H9 (cell line): ENCODE results near the gene SDK1. TPM values are rescaled to one million over a fixed set of nuclear protein-coding genes. Genes with fewer than 3 reads are reported as not detected.

ENCODE experiments used
- DNase-seq: peaks from one replicate; pipeline ENCODE4 v3.0.0-alpha.2; 2017
- H2AFZ ChIP-seq: one replicate; pipeline ENCODE4 v1.6.1; 2013; ENCODE audit warnings: mild to moderate bottlenecking, low read length, control low read depth, moderate library complexity
- H2AK5ac ChIP-seq: 2 replicates; pipeline ENCODE4 v1.6.1; 2013; ENCODE audit warnings: low read length, control low read depth, mixed read lengths; ENCODE audit not compliant: insufficient read length
- H2BK120ac ChIP-seq: one replicate; pipeline ENCODE4 v1.6.1; 2013; ENCODE audit warnings: low read depth, mild to moderate bottlenecking, low read length, control low read depth, inconsistent platforms; ENCODE audit not compliant: poor library complexity, severe bottlenecking
- H2BK12ac ChIP-seq: 2 replicates; pipeline ENCODE4 v1.6.1; 2013; ENCODE audit warnings: low read length, control low read depth, mixed read lengths, low read depth; ENCODE audit not compliant: insufficient read length
- H2BK15ac ChIP-seq: 2 replicates; pipeline ENCODE4 v1.6.1; 2013; ENCODE audit warnings: low read depth, low read length, control low read depth
- H2BK20ac ChIP-seq: one replicate; pipeline ENCODE4 v1.6.1; 2013; ENCODE audit warnings: low read depth, mild to moderate bottlenecking, low read length, control low read depth, inconsistent platforms; ENCODE audit not compliant: poor library complexity, severe bottlenecking
- H2BK5ac ChIP-seq: 2 replicates; pipeline ENCODE4 v1.6.1; 2013; ENCODE audit warnings: low read length, control low read depth, mixed read lengths; ENCODE audit not compliant: insufficient read length
- H3K14ac ChIP-seq: 2 replicates; pipeline ENCODE4 v1.6.1; 2013; ENCODE audit warnings: low read length, control low read depth; ENCODE audit not compliant: insufficient read depth
- H3K18ac ChIP-seq: 2 replicates; pipeline ENCODE4 v1.6.1; 2013; ENCODE audit warnings: low read depth, mild to moderate bottlenecking, mixed read lengths, low read length, control low read depth; ENCODE audit not compliant: insufficient read length
- H3K23ac ChIP-seq: 2 replicates; pipeline ENCODE4 v1.6.1; 2013; ENCODE audit warnings: low read length, control low read depth, mixed read lengths, low read depth; ENCODE audit not compliant: insufficient read length
- H3K23me2 ChIP-seq: 2 replicates; pipeline ENCODE4 v1.6.1; 2013; ENCODE audit warnings: low read depth, mild to moderate bottlenecking, mixed read lengths, low read length, control low read depth; ENCODE audit not compliant: insufficient read length, poor library complexity, severe bottlenecking
- H3K27ac ChIP-seq: 2 replicates; pipeline ENCODE4 v1.5.1; 2013; ENCODE audit warnings: low read length, control low read depth, mixed read lengths, low read depth; ENCODE audit not compliant: insufficient read length
- H3K27me3 ChIP-seq: 2 replicates; pipeline ENCODE4 v1.6.1; 2013; ENCODE audit warnings: low read length, control low read depth, inconsistent platforms; ENCODE audit not compliant: insufficient read depth
- H3K4ac ChIP-seq: 2 replicates; pipeline ENCODE4 v1.6.1; 2013; ENCODE audit warnings: low read depth, mild to moderate bottlenecking, control low read depth, inconsistent platforms, low read length, moderate library complexity
- H3K4me1 ChIP-seq: 2 replicates; pipeline ENCODE4 v1.6.1; 2013; ENCODE audit warnings: low read length, control low read depth, inconsistent platforms; ENCODE audit not compliant: insufficient read depth
- H3K4me2 ChIP-seq: 2 replicates; pipeline ENCODE4 v1.6.1; 2013; ENCODE audit warnings: low read length, control low read depth, mixed read lengths; ENCODE audit not compliant: insufficient read length, insufficient read depth
- H3K56ac ChIP-seq: 2 replicates; pipeline ENCODE4 v1.6.1; 2013; ENCODE audit warnings: low read depth, mild to moderate bottlenecking, mixed read lengths, low read length, control low read depth; ENCODE audit not compliant: insufficient read length
- H3K79me1 ChIP-seq: 2 replicates; pipeline ENCODE4 v1.6.1; 2013; ENCODE audit warnings: low read depth, mild to moderate bottlenecking, moderate library complexity, low read length, control low read depth, inconsistent platforms; ENCODE audit not compliant: insufficient read depth, poor library complexity, severe bottlenecking
- H3K79me2 ChIP-seq: 2 replicates; pipeline ENCODE4 v1.6.1; 2013; ENCODE audit warnings: low read length, control low read depth, inconsistent platforms; ENCODE audit not compliant: insufficient read depth
- H3K9ac ChIP-seq: 2 replicates; pipeline ENCODE4 v1.6.1; 2013; ENCODE audit warnings: low read length, control low read depth, mixed read lengths; ENCODE audit not compliant: insufficient read length; ENCODE audit errors: extremely low read depth
- H3K9me3 ChIP-seq: one replicate; pipeline ENCODE4 v1.6.1; 2013; ENCODE audit warnings: low read depth, low read length, inconsistent platforms; ENCODE audit not compliant: control insufficient read depth
- H3T11ph ChIP-seq: one replicate; pipeline ENCODE4 v1.6.1; 2013; ENCODE audit warnings: mild to moderate bottlenecking, low read length, control low read depth, inconsistent platforms
- H4K20me1 ChIP-seq: one replicate; pipeline ENCODE4 v1.6.1; 2013; ENCODE audit not compliant: control insufficient read depth, insufficient read length, insufficient read depth
- H4K5ac ChIP-seq: 2 replicates; pipeline ENCODE4 v1.6.1; 2013; ENCODE audit warnings: low read depth, mild to moderate bottlenecking, mixed read lengths, low read length, control low read depth; ENCODE audit not compliant: insufficient read length
- H4K8ac ChIP-seq: replicated peaks from 2 replicates; pipeline ENCODE4 v1.6.1; 2013; ENCODE audit warnings: low read length, control low read depth, mixed read lengths, low read depth; ENCODE audit not compliant: insufficient read length
- H4K91ac ChIP-seq: 2 replicates; pipeline ENCODE4 v1.6.1; 2013; ENCODE audit warnings: low read depth, mild to moderate bottlenecking, moderate library complexity, mixed read lengths, low read length, control low read depth; ENCODE audit not compliant: insufficient read length
- H3K27ac Mint-ChIP-seq, 3 experiments: 2 replicates in 2 of 3; 3 replicates in 1 of 3; pipeline ENCODE4 v1.8.0; 2020 to 2021; ENCODE audit warnings: mixed read lengths in 3 of 3, mild to moderate bottlenecking in 1 of 3, moderate library complexity in 1 of 3
- H3K27me3 Mint-ChIP-seq: 2 replicates; pipeline ENCODE4 v1.8.0; 2021; ENCODE audit warnings: low read depth, mild to moderate bottlenecking, moderate library complexity, mixed read lengths
- H3K36me3 Mint-ChIP-seq, 3 experiments: 2 replicates in 2 of 3; 3 replicates in 1 of 3; pipeline ENCODE4 v1.8.0; 2020 to 2021; ENCODE audit warnings: low read depth in 3 of 3, mixed read lengths in 3 of 3; ENCODE audit not compliant: insufficient read depth in 1 of 3
- H3K4me1 Mint-ChIP-seq, 2 experiments: 2 replicates each; pipeline ENCODE4 v1.8.0; 2020; ENCODE audit warnings: mixed read lengths in 2 of 2
- H3K4me3 Mint-ChIP-seq, 2 experiments: 2 replicates in 1 of 2; 3 replicates in 1 of 2; pipeline ENCODE4 v1.8.0; 2020 to 2021; ENCODE audit warnings: mild to moderate bottlenecking in 2 of 2, mixed read lengths in 2 of 2, moderate library complexity in 1 of 2
- H3K9me3 Mint-ChIP-seq, 2 experiments: 2 replicates in 1 of 2; 3 replicates in 1 of 2; pipeline ENCODE4 v1.8.0; 2020; ENCODE audit warnings: mild to moderate bottlenecking in 2 of 2, mixed read lengths in 2 of 2, moderate library complexity in 1 of 2
- CTCF ChIP-seq: fragments of 200-600 bp; sonication (generic); conservative IDR thresholded peaks from 3 replicates; pipeline ENCODE4 v1.8.0; 2021; ENCODE audit warnings: antibody characterized with exemption, mild to moderate bottlenecking
- WGBS: extraction: QIAGEN DNeasy Blood & Tissue Kit; methylation state at CpG from one replicate; pipeline ENCODE4 v1.1.7; 2013; ENCODE audit warnings: missing lambda C conversion rate, low lambda C conversion rate, mixed read lengths; ENCODE audit not compliant: insufficient read length; ENCODE audit errors: extremely low coverage; 5-methylcytosine and 5-hydroxymethylcytosine counted together
- total RNA-seq: library from RNA; stranded (reverse); gene quantifications from 2 replicates; pipeline ENCODE4 v1.2.1, GENCODE V29; 2021

The SDK1 gene
- total RNA-seq, 1 experiment from 2014 or later: 8.7 TPM

DNA sequence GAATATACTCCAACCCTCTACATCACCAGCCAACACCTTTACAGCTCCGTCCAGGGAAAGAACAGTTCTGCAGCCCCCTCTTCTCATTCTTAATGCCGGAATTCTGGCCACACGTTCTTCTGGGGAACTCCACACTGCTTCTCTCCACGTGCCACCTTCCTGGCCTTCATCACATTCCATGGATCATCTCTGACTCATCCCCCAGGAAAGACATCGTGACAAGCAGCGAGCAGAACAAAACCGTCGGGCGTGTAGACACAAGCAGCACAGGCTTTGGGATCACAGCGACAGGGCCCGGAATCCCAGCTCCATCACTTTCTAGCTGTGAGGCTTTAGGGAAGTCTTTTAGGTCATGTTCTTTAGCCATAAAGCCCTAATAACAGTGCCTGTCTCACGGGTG, 790.7 kb downstream of the SDK1 start:
- H2BK5ac ChIP-seq: no peak overlapping the region
- Mint-ChIP-seq H3K27ac (no peak overlapping the region; a peak in 1 of 7 replicates), H3K27me3 (no peaks in the 10 kb centered on the region), H3K4me3 (no peak overlapping the region), H3K4me1 (no peaks in the 10 kb centered on the region), H3K9me3 (peaks cover 22% of the 10 kb centered on the region in 2 experiments), H3K36me3 (peaks cover 18 to 21% (median 18%) of the 10 kb centered on the region in 3 experiments)
- no peak overlapping the region for H3K9ac ChIP-seq
- no peak overlapping the region for H2BK15ac ChIP-seq
- WGBS: no CpG with 5 or more reads among the region's 12 CpGs
- H3K79me2 ChIP-seq: no peaks in the 10 kb centered on the region
- H3K27ac ChIP-seq: no peak overlapping the region
- H4K91ac ChIP-seq: no peak overlapping the region
- H2BK12ac ChIP-seq: no peak overlapping the region
- H3K14ac ChIP-seq: no peak overlapping the region
- H2BK20ac ChIP-seq: no peak overlapping the region
- H3K23me2 ChIP-seq: no peaks in the 10 kb centered on the region
- H3K4me1 ChIP-seq: no peaks in the 10 kb centered on the region
- H2AK5ac ChIP-seq: no peak overlapping the region
- H3K23ac ChIP-seq: no peak overlapping the region
- H3K4me2 ChIP-seq: no peak overlapping the region
- no peak overlapping the region for H4K8ac ChIP-seq
- no peak for TF ChIP-seq CTCF
- H3K4ac ChIP-seq: no peak overlapping the region
- no peak overlapping the region for H2AFZ ChIP-seq
- H4K20me1 ChIP-seq: no peaks in the 10 kb centered on the region
- H3T11ph ChIP-seq: no peak overlapping the region
- H3K18ac ChIP-seq: no peak overlapping the region
- H2BK120ac ChIP-seq: no peak overlapping the region
- peaks cover 10% of the 10 kb centered on the region for H3K9me3 ChIP-seq
- no peak for DNase-seq
- no peak overlapping the region for H3K56ac ChIP-seq
- H3K79me1 ChIP-seq: no peaks in the 10 kb centered on the region
- H4K5ac ChIP-seq: no peak overlapping the region
- H3K27me3 ChIP-seq: no peaks in the 10 kb centered on the region
